Hematopoietic multipotent progenitor cell treated with erythropoietin and hydrocortisone succinate and interleukin-3 and kit ligand, for 17 days (in vitro differentiated cells): Measurements from ENCODE around the gene RMND5A.
"Not testable (repeated sequence)": the region's sequence is repeated elsewhere in the genome, so short reads cannot be mapped to it uniquely, and the experiment has no call there.

Experiments
- DNase-seq: peaks from one replicate; pipeline ENCODE4 v3.0.0-alpha.2; 2015; ENCODE audit warnings: low spot score

The RMND5A gene, protein sequence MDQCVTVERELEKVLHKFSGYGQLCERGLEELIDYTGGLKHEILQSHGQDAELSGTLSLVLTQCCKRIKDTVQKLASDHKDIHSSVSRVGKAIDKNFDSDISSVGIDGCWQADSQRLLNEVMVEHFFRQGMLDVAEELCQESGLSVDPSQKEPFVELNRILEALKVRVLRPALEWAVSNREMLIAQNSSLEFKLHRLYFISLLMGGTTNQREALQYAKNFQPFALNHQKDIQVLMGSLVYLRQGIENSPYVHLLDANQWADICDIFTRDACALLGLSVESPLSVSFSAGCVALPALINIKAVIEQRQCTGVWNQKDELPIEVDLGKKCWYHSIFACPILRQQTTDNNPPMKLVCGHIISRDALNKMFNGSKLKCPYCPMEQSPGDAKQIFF

DNA sequence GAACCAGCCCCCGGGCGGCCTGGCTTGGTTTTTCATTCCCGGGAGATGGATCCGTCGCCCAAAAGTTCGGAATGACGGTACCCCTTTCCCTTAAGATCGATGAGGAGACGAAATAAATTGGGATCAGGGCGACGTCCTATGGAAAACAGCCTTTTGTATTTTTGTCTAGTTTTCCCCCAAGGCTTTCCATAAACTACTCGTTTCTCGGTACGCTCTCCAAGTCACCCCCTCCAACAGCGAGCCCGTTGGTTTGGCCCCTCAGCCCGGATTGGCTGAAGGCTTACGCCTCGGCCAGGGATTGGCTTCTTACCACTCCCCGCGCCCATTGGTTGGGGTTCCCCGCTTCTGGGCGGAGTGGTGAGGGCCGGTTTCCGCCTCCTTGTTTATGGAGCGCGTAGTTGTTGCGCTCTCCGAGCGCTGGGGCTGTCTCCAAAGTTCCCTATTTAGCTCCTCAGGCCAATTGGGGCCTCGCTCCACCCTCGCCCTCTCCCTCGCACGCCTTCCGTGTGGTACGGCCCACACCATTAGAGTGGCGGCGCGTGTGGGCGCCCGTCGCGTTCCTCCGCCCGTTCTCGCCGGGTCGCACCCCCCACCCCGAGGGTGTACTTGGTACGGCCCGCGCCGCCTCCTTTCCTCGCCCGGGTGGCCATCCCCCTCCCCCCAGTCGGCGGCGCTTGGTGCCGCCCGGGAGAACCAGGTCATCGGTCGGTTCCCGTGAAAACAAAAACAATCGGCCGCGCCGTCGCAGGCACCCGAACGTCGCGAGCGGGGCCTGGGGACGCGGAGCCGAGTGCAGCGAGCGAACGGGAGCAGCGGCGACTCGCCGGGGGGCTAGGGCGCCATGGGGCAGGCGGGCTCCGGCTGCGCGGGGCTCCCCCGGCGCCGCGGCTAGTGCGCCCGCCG, at the start of gene RMND5A:
Gene RMND5A, plus strand, starts transcription at position 655 of the 903 bp plus-strand sequence. CDS start 377 bp downstream, outside the sequence.
- peak; percentile 93 for DNase-seq

DNA sequence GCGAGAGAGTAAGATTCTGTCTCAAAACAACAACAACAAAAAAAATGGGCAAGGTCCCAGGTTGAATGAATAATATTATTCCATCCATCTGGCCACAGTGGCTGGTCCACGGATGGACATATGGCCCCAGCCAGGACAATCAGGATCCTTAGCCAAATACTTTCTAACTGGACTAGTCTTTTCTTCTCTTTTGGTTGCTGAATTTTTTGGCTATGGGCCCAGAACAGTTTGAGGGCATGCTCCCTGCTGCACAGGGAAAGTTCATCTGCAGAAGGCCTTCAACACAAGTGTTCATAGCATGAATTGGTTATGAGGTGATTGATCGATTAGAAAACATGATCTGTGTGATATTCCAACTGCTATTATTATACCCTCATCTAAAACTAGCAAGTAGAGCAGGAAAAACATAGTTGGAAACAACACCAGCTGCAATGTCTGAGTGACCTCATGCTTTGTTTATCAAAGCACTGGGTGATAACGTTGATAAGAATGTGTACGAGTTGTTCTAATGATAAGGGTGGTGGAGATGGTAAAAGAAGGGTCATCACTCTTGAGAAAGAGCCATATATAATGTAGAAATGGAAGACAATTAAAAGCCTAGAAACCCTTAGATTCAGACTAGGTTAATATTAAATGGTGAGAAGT, 48.6 kb upstream of the RMND5A start:
- no peak for DNase-seq

DNA sequence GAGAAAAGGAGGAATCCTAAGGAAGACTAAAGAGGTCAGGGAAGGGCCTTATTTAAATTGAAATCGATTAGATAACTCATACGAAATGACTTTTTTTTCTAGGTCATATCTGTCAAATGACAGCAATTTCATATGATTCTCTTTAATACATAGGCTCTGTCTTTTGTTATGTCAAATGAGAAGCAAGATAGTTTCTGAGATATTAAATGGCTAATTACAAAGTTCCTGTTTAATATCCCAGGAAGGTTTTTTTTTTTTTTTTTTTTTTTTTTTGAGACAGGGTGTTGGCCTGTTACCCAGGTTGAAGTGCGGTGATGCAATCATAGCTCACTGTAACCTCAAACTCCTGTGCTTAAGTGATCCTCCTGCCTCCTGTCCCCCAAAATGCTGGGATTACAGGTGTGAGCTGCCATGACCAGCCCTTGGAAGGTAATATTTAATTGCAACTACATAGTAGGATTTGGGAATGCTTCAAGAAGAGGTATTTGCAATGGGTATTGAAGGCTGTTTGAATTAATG, 48.0 kb upstream of the RMND5A start:
- no peak for DNase-seq

DNA sequence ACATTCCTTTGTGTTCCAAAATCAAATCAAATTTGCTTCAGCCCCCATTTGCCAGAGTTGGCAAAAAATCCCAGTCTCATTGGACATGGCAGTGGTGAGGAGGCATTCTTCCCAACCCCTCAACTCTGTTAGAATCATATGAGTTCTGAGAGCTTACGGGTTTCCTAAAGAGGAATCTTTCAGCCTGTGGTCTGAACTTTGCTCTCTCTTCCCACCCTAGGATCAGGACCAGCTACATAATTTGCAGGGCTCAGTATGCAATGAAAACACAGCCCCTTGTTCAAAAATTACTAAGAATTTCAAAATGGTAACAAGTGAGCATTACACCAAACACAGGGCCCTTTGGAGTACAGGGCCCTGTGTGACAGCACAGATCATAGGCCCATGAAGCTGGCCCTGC, 47.1 kb upstream of the RMND5A start:
- no peak for DNase-seq

DNA sequence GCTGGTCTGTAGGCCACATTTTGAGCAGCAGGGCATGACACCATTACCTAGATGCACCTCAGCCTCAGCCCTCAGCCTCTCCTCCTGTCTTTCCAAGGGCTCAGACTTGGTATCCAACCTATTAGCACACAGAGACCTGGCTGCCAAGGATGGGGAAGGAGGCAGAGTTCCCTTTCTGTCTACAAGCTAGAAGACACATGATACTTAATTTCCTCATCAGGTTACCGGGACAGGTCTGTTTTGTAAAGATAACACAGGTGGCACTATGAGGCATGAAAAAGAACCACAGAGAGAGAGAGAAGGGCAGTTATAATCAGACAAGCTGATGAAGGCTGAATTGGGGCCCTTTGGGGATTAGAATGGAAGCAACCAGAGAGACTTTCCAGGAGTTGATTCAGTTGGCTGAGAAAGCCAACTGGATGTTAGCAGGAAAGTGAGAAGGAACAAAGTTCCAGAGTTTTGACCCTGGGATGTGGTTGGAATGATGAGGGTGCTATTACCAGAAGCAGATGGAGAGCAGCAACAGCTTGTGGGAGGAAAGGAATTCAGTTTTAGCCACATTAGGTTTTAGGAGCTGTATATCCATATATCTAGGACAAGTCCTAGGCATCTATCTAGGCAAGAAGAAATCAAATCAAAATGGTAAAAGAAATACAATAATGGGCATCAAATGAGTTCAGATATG, 46.0 kb upstream of the RMND5A start:
- no peak for DNase-seq

DNA sequence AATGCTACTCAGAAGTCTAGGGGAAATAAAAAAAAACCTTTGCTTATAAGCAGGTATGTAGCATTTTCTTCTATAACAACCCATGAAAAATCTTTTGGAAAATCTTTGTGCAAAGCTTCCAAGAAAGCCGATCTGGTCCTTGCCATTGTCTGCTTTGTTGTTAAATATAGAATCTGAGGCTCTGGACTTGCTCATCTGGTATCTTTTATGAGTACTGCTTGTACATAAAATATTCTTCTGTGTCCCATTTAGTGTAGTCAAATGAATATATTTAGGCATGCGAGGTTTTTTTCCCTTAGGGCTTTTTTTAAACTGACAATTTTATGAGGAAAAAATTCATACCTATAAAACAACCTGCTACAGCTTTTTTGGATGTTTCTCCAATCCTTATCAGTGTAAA, 45.0 kb upstream of the RMND5A start:
- DNase-seq, result no peak

DNA sequence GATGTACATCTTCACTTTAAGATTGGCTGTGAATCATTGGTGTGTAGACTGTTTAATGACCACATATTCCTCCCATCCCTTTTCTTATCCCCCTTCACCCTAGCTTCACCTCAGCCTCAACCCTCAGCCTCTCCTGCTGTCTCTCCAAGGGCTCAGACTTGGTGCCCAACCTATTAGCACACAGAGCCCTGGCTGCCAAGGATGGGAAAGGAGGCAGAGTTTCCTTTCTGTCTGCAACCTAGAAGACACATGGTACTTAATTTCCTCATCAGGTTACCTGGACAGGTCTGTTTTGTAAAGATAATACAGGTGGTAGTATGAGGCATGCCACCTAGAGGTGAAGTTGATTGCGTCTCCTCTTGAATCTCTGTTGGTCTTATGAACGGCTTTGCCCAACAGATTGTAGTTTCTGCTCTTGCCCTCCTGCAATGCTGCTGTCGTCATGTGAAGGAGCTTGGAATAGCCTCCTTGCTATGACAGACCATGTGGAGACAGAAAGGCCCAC, 44.5 kb upstream of the RMND5A start:
- no peak for DNase-seq

DNA sequence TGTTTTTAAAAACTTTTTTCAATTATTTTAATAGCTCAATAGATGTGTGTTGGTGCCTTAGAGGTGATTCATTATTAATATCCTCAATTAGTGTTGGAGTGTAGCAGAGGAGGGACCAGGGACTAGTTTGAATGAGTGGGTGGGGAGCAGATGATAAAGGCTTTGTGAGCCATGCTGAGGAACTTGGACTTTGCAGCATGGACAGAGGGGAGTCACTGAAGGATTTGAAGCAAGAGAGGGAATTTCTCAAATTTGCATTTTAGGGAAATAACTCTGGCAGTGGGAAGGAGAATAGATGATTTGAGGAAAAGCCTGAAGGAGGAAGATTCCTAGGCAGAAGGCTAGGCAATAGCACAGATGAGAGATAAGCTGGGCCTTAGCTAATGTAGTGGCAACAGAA, 42.3 kb upstream of the RMND5A start:
- no peak for DNase-seq

DNA sequence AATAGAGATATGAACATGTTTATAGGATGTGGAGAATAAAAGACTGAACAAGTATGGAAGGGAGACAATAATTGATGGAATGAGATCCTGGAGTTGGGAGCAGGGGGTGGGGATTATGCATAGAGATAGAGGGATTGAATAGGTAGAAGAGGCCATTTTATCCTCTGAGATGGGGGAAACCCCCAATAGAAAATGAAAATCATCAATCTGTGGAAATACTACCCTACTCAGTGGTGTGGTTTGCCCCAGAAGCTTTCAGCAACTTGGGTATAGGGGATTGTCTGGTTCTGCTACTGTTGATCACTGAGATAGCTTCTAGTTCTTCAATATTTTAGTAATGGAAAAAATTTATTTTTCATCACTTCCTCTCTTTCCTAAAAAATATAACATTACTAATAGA, 41.1 kb upstream of the RMND5A start:
- no peak for DNase-seq

DNA sequence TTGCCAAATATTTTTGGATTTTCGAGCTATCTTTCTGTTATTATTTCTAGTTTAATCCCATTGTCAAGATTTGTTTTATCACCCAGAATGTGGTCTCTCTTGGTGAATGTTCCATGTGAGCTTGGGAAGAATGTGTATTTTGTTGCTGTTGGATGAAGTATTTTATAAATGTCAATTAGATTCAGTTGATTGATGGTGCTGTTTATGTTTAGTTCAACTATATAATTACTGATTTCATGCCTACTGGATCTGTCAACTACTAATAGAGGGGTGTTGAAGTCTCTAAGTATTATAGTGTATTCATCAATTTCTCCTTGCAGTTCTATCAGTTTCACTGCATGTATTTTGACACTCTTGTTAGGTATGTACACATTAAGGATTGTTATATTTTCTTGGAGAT, 34.7 kb upstream of the RMND5A start:
- no peak for DNase-seq

DNA sequence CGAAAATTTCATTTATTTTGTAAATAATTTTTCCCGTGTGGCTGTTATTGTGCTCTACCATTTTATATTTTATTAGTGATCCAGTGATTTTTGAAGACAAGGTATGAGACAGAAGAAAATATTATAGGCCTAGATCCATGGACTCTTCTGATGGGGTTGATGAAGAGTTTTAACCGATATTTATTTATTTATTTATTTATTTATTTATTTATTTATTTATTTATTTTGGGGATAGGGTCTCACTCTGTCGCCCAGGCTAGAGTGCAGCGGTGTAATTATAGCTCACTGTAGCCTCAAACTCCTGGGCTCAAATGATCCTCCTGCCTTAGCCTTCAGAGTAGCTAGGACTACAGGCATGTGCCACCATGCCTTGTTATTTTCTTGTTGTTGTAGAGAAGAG, 33.6 kb upstream of the RMND5A start:
- DNase-seq, result no peak

DNA sequence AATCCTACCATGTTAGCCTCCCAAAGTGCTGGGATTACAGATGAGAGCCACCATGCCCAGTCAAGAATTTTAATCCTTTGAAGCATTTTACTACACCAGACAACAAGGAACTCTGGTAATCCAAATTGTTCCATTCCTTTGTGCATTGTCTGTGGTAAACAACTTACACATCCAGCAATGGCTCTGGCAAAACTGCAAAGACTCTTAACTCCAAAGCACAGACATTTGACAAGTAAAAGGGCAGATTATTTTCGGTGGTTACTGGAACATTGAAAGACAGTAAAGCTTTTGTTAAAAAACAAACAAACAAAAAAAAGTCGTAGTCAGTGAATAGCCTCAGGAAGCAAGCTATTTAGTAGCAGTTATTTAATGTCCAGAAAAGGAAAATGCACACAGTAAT, 33.2 kb upstream of the RMND5A start:
- DNase-seq, result no peak

DNA sequence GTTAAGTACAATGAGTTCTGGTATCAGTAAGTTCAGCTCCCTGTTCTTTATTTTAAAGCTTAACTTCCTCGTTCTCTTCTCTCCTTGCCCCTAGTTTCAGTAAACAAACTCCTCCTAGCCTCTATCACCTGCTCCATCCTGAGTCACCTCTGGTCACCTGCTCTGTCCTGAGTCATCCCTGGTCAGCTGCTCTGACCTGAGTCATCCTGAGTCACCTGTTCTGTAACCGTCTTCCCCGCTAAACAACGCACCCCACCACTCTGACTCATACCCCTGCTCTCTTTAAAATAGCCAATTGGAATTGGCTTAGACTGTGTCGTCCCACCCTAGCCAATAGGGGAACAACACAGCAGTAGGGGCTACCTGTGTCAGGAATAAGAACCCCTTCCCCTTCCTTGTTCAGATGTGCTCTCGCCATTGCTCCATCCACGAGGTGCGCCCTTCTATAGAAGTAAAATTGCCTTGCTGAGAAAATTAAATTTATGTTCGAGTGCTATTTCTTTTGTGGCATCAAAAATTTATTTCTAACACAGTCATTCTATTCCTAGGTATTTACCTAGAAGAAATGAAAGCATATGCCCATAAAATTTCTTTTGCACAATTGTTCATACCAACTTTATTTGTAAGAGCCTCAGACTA, 24.9 kb upstream of the RMND5A start:
- DNase-seq, result peak; percentile 43

DNA sequence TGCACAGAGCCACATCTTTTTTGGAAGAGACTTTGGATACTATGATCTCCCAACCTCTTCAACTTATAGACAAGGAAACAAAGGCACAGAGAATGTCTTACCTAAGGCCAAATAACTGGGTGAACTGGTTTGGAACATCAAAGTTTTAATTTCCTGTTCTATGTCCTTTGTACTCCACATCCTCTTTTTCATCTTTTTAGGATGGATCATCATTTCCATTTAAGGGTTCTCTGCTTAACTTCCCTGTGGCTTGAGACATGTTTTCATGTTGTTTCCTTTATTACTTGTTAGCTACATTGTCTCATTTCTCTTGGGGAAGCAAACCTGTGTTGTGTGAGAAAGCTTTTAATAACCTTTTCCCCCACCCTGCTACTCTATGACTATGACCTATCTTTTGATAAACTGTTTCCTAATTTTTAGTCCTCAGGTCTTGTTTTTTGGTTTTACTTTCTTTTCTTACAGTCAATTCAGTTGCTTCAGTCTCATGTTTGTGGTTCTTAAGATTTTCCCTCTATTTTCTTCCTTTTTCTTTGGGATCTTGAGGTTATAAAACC, 22.5 kb upstream of the RMND5A start:
- no peak for DNase-seq

DNA sequence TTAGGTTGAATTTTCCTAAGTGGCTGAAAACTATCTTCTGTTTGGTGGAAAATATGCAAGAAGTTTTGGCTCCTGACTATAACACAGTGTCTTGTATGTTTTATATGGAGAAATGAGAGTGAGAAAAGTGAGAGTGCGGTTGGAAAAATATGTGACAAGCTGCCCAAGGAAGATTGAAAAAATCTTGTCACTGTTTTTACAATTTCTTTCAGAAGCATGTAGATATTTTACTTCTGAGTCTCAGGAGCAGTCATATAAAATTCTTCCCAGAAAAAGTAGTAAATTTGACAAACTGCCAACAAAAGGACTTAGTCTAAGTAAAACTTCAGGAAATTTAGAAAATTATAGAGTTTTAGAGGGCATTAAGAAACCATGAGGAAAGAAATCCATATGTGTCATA, 19.4 kb upstream of the RMND5A start:
- DNase-seq, result no peak

DNA sequence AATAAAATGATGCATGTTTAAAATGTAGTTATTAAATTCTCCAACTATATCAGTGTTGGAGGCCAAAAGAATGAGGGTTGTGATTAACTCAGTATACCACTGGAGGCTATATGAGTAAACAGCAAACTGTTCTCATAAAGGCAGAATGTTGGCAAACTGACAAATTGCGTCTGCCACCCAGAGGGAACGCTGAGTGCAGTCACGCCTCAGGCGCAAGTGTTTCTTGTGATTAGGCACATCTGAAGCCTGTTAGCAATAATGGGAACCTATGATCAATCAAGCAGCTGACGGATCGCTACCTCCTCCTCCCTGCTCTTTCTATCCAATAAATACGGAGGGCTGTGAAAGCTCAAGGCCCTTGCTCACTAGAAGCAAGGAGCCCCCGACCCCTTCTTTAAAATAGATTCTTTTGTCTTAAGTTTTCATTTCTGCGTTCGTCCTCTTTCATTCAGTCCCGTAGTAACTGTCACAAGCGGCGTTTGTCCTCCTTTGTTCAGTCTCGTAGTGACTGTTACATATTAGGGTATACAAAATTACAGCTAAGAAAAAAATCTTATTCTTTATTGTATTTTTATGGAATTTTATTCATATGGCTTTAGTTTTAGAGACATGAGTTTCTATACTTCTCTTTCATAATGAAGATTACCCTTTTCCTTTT, 16.3 kb upstream of the RMND5A start:
- peak; percentile 29 for DNase-seq

DNA sequence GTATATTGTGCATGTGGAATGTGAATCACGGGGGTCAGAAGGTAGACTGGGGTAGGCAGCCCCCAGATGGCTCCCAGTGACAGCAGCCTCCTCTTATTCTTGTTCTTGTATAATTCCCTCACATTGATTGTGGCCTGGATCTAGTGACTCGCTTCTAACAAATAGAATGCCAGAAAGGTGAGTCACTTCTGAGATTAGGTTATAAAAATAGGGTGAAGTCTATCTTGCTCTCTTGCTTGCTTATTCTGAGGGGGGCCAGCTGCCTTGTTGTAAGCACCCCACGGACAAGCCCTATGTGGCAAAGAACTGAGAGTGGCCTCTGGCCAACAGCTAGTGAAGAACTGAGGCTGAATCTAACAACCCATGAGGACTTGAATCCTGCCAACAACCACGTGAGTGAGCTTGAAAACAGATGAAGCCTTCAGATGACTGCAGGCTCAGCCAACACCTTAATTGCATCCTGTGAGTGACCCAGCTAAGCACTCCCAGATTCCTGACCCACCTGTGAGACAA, 15.6 kb upstream of the RMND5A start:
- DNase-seq, result no peak

DNA sequence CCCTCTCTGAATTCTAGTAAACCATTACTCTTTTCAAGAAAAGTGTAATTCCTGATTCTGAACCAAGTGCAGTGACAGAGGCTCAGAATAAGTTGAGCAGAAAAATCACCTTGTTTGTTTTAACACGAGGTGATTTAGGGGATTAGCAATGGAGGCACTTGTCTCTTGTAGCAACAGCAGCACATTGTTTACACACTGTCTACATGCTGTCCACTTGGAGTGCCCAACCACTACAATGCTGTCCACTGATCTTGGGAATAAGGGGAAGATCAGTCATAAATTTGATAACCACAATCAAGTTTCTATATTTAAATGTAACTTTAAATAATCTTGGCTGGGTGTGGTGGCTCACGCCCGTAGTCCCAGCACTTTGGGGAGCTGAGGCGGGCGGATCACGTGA, 13.9 kb upstream of the RMND5A start:
- DNase-seq, result no peak

DNA sequence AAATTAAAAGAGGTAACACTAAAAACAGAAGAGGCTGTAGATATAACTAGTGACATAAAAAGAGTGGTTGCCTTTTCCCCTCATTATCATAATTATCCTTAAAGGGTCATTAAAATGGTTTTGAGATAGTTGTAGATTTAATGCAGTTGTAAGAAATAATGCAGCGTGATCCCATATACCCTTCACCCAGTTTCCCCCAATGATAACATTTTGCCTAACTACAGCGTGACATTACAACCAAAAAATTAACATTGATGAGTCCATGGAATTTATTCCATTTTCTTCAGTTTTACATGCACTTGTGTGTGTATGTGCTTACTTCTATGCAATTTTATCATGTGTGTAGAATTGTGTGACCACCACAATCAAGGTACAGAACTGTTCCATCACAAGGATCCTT, 13.2 kb upstream of the RMND5A start:
- no peak for DNase-seq

DNA sequence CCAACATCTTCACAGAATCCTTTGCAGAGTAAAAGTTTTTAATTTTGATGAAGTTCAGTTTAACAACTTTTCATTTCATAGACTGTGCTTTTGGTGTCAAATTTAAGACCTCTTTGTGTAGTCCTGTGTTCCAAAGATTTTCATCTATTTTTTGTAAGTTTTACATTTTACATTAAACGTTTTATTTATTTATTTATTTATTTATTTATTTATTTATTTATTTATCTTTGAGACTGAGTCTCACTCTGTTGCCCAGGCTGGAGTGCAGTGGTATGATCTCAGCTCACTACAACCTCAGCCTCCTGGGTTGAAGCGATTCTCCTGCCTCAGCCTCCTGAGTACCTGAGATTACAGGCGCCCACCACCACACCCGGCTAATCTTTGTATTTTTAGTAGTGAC, 12.0 kb upstream of the RMND5A start:
- DNase-seq, result not testable (repeated sequence)
